ENCODE results near the gene GPR27.

The GPR27 gene

DNA sequence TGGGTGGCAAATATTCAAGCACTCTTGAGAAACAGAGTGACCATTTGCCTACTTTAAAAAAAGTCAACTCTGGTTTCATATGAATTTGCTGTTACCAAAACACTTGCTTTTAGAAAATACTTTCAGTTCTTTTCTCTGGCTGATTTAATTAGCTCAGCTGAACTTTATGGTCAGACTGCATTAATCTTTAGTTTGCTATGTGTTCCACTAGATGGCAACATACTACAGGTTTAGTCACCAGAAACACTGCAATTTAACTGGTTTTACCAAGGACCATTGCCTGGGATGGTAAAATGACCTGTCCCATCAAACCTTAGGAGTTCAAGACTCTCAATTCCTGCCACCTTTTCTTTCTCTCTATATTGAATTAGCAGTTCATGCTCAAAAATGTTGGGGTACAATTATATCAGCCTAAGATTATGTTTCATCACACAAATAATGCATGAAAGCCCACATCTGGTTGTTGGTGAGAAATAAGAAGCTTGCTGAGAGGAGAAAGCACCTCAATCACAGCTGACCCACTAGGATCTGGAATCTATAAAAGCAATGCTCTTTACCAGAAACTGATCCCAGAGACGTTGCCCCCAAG lies 42.7 kb upstream of the GPR27 start:
- Histone ChIP-seq H3K4me3 (ENCODE audit: control insufficient read depth in 1 of 7, extremely low read depth in 1 of 7, insufficient read depth in 4 of 7, low read depth in 2 of 7, low read length in 6 of 7) (no peak overlapping the region), H3K27ac (ENCODE audit: insufficient read depth in 1 of 2, low read depth in 1 of 2, low read length in 2 of 2, poor library complexity in 1 of 2, severe bottlenecking in 2 of 2) (no peak overlapping the region), H3K27me3 (replicated peaks in 2 of 5; ENCODE audit: control insufficient read depth in 4 of 5, insufficient read depth in 5 of 5, low read length in 4 of 5) (no peaks in the 10 kb centered on the region), H3K4me1 (ENCODE audit: control extremely low read depth in 1 of 4, control insufficient read depth in 4 of 4, insufficient read depth in 4 of 4, low read length in 3 of 4) (peaks cover 3 to 18% (median 13%) of the 10 kb centered on the region in 4 experiments), H3K36me3 (ENCODE audit: control insufficient read depth in 4 of 4, insufficient read depth in 4 of 4, low read length in 3 of 4) (peaks cover 0 to 26% (median 1%) of the 10 kb centered on the region in 4 experiments), H3K9me3 (ENCODE audit: control extremely low read depth in 1 of 5, control insufficient read depth in 4 of 5, insufficient read depth in 2 of 5, low read depth in 1 of 5, low read length in 4 of 5) (no peaks in the 10 kb centered on the region)
- ChIA-PET CTCF (interaction anchor here (0.6 to 5.4 kb wide), 14 partner anchors 8 to 1111 kb away, joined by 3 to 59 read pairs (median 5); no protein-coding TSS in a partner anchor), POLR2A (no interaction called here)
- WGBS (ENCODE audit: insufficient coverage), result 17% methylated on average over 1 of the region's 1 CpG
- peak; percentile 63 to 78 (median 76) for DNase-seq

DNA sequence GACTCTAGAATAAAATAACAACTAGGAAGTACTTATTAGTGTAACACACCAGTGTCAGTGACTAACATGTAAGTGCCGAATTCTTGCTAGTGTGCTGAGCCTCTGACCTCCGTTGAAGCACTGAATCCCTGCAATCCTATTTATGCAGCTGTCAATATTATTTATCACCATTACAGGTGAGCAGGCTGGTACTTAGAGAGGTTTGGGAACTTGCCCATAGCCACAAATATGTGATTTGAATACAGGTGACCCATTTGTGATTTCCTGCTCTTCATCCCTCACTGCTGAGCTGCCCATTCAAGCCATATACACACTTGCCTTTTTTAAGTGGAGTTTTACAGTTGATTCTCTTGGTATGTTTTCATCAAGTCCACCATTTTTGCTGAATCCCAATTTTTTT lies 40.6 kb upstream of the GPR27 start:
- peaks cover 3 to 22% (median 14%) of the 10 kb centered on the region in 4 experiments for H3K4me1 ChIP-seq (ENCODE audit: control extremely low read depth in 1 of 4, control insufficient read depth in 4 of 4, insufficient read depth in 4 of 4, low read length in 3 of 4)
- DNase-seq, result no peak
- no peaks in the 10 kb centered on the region for H3K9me3 ChIP-seq (ENCODE audit: control extremely low read depth in 1 of 5, control insufficient read depth in 4 of 5, insufficient read depth in 2 of 5, low read depth in 1 of 5, low read length in 4 of 5)
- no CpG with 5 or more reads among the region's 2 CpGs for WGBS (ENCODE audit: insufficient coverage)
- ChIA-PET CTCF (interaction anchor here (0.8 to 5.4 kb wide), 5 partner anchors 9 to 162 kb away, joined by 3 to 59 read pairs (median 4); no protein-coding TSS in a partner anchor), POLR2A (no interaction called here)
- peaks cover 0 to 19% (median 1%) of the 10 kb centered on the region in 4 experiments for H3K36me3 ChIP-seq (ENCODE audit: control insufficient read depth in 4 of 4, insufficient read depth in 4 of 4, low read length in 3 of 4)
- H3K27me3 ChIP-seq (replicated peaks in 2 of 5; ENCODE audit: control insufficient read depth in 4 of 5, insufficient read depth in 5 of 5, low read length in 4 of 5), result no peaks in the 10 kb centered on the region
- no peak overlapping the region for H3K4me3 ChIP-seq (ENCODE audit: control insufficient read depth in 1 of 7, extremely low read depth in 1 of 7, insufficient read depth in 4 of 7, low read depth in 2 of 7, low read length in 6 of 7)
- H3K27ac ChIP-seq (ENCODE audit: insufficient read depth in 1 of 2, low read depth in 1 of 2, low read length in 2 of 2, poor library complexity in 1 of 2, severe bottlenecking in 2 of 2), result no peak overlapping the region

DNA sequence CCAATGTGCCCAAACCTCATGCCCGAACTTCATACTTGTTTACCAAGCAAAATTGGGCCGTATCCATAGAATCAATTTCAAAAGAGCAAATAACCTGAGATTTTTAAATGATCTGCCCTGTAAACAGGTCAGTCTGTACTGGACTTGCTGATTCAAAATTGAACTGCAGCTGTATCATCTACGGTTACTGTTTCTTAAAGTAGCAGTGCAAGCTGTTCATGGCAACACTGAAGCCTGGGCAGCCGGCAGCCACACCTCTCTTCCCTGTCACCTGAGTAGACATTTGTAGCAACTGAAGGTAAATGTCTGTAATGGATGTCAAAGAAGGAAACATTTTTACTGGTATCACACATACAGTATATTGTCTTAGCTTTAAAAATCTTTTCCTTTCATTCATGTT lies 39.1 kb upstream of the GPR27 start:
- H3K4me1 ChIP-seq (ENCODE audit: control extremely low read depth in 1 of 4, control insufficient read depth in 4 of 4, insufficient read depth in 4 of 4, low read length in 3 of 4), result peaks cover 0 to 25% (median 13%) of the 10 kb centered on the region in 4 experiments
- WGBS (ENCODE audit: insufficient coverage), result 100% methylated on average over 3 of the region's 4 CpGs
- peaks cover 0 to 7% (median 1%) of the 10 kb centered on the region in 4 experiments for H3K36me3 ChIP-seq (ENCODE audit: control insufficient read depth in 4 of 4, insufficient read depth in 4 of 4, low read length in 3 of 4)
- ChIA-PET POLR2A (no interaction called here), CTCF (interaction anchor here (1.1 to 2.8 kb wide), 2 partner anchors 15 to 145 kb away, joined by 3 to 10 read pairs; no protein-coding TSS in a partner anchor)
- DNase-seq, result no peak
- no peaks in the 10 kb centered on the region for H3K9me3 ChIP-seq (ENCODE audit: control extremely low read depth in 1 of 5, control insufficient read depth in 4 of 5, insufficient read depth in 2 of 5, low read depth in 1 of 5, low read length in 4 of 5)
- no peak overlapping the region for H3K4me3 ChIP-seq (ENCODE audit: control insufficient read depth in 1 of 7, extremely low read depth in 1 of 7, insufficient read depth in 4 of 7, low read depth in 2 of 7, low read length in 6 of 7)
- no peak overlapping the region for H3K27ac ChIP-seq (ENCODE audit: insufficient read depth in 1 of 2, low read depth in 1 of 2, low read length in 2 of 2, poor library complexity in 1 of 2, severe bottlenecking in 2 of 2)
- no peaks in the 10 kb centered on the region for H3K27me3 ChIP-seq (replicated peaks in 2 of 5; ENCODE audit: control insufficient read depth in 4 of 5, insufficient read depth in 5 of 5, low read length in 4 of 5)

DNA sequence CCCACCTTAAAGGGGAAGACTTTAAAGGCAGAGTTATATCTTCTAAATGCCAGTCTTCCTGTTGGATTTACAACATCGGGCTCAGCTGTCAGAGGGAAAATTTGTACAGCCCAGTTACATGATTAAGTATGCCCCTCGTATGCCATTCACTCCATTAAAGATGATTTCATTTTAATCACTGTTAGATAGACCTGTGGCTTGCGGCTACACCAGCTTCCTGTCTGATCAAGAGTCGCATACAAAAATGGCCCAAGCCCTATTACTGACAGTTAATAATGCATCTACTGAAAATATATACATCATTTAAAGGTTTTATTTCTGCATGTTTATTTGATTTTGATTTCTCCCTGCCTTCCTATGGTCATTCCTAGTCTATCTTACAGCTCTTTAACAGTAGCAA lies 35.6 kb upstream of the GPR27 start:
- Histone ChIP-seq H3K4me3 (ENCODE audit: control insufficient read depth in 1 of 7, extremely low read depth in 1 of 7, insufficient read depth in 4 of 7, low read depth in 2 of 7, low read length in 6 of 7) (no peak overlapping the region), H3K9me3 (ENCODE audit: control extremely low read depth in 1 of 5, control insufficient read depth in 4 of 5, insufficient read depth in 2 of 5, low read depth in 1 of 5, low read length in 4 of 5) (no peaks in the 10 kb centered on the region), H3K27me3 (replicated peaks in 2 of 5; ENCODE audit: control insufficient read depth in 4 of 5, insufficient read depth in 5 of 5, low read length in 4 of 5) (no peaks in the 10 kb centered on the region), H3K36me3 (ENCODE audit: control insufficient read depth in 4 of 4, insufficient read depth in 4 of 4, low read length in 3 of 4) (peaks cover 0 to 2% (median 0%) of the 10 kb centered on the region in 4 experiments), H3K4me1 (ENCODE audit: control extremely low read depth in 1 of 4, control insufficient read depth in 4 of 4, insufficient read depth in 4 of 4, low read length in 3 of 4) (peaks cover 0 to 39% (median 13%) of the 10 kb centered on the region in 4 experiments), H3K27ac (ENCODE audit: insufficient read depth in 1 of 2, low read depth in 1 of 2, low read length in 2 of 2, poor library complexity in 1 of 2, severe bottlenecking in 2 of 2) (no peak overlapping the region)
- peak in 2 of 3 donors; percentile 72 to 77 for DNase-seq
- CTCF ChIA-PET, result interaction anchor here (0.8 to 5.1 kb wide), 2 partner anchors 11 to 141 kb away, joined by 3 to 22 read pairs; no protein-coding TSS in a partner anchor
- POLR2A ChIA-PET, result no interaction called here
- 0% methylated on average over 2 of the region's 4 CpGs for WGBS (ENCODE audit: insufficient coverage)

DNA sequence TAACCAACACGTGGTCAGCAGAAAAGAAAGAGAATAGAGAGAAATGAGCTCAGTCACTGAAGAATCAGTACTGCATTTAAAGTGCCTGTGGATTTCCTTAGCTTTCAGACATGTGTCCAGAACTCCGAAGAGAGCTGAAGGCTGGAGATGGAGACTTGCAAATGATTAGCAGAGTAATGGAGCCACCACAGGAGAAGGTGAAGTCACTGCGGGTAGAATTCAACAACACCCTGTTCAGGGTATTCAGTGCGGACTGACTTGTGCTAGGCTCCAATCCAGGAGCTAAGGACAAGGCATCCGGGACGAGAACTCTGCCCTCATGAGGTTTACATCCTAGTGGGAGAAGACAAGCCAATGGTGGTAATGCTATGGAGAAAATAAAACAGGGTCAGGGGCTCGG lies 32.7 kb upstream of the GPR27 start:
- no peak for DNase-seq
- ChIA-PET POLR2A (interaction anchor here (0.6 kb wide), 1 partner anchor 30 kb away, joined by 3 read pairs; no protein-coding TSS in a partner anchor), CTCF (interaction anchor here (1.0 to 5.1 kb wide), 7 partner anchors 8 to 1102 kb away, joined by 3 to 22 read pairs (median 4); no protein-coding TSS in a partner anchor)
- WGBS (ENCODE audit: insufficient coverage), result 97% methylated on average over 6 of the region's 7 CpGs
- Histone ChIP-seq H3K27me3 (replicated peaks in 2 of 5; ENCODE audit: control insufficient read depth in 4 of 5, insufficient read depth in 5 of 5, low read length in 4 of 5) (peaks cover 0 to 3% (median 0%) of the 10 kb centered on the region in 5 experiments), H3K4me3 (ENCODE audit: control insufficient read depth in 1 of 7, extremely low read depth in 1 of 7, insufficient read depth in 4 of 7, low read depth in 2 of 7, low read length in 6 of 7) (no peak overlapping the region), H3K9me3 (ENCODE audit: control extremely low read depth in 1 of 5, control insufficient read depth in 4 of 5, insufficient read depth in 2 of 5, low read depth in 1 of 5, low read length in 4 of 5) (no peaks in the 10 kb centered on the region), H3K27ac (ENCODE audit: insufficient read depth in 1 of 2, low read depth in 1 of 2, low read length in 2 of 2, poor library complexity in 1 of 2, severe bottlenecking in 2 of 2) (no peak overlapping the region), H3K36me3 (ENCODE audit: control insufficient read depth in 4 of 4, insufficient read depth in 4 of 4, low read length in 3 of 4) (no peaks in the 10 kb centered on the region), H3K4me1 (ENCODE audit: control extremely low read depth in 1 of 4, control insufficient read depth in 4 of 4, insufficient read depth in 4 of 4, low read length in 3 of 4) (peaks cover 9 to 58% (median 26%) of the 10 kb centered on the region in 4 experiments)

DNA sequence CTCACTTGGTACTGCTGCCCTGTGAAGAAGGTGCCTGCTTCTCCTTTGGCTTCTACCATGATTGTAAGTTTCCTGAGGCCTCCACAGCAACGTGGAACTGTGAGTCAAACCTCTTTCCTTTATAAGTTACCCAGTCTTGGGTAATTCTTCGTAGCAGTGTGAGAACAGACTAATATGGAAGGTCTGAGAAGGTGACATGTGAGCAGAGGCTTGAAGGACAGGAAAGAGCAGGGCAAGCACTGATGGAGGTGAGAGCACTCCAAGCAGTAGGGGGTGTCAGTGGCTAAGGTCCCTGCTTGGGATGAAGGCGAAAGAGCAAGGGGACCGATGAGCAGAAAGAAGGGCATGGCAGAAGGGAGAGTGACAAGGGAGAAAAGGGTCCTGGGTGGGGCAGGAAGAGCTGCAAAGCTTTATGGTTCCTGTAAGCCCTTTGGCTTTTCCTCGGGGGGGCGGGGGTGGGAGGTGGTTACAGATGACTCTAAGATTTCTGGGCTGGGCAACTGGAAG lies 32.0 kb upstream of the GPR27 start:
- POLR2A ChIA-PET, result no interaction called here
- H3K27ac ChIP-seq (ENCODE audit: insufficient read depth in 1 of 2, low read depth in 1 of 2, low read length in 2 of 2, poor library complexity in 1 of 2, severe bottlenecking in 2 of 2), result no peak overlapping the region
- peaks cover 0 to 3% (median 0%) of the 10 kb centered on the region in 5 experiments for H3K27me3 ChIP-seq (replicated peaks in 2 of 5; ENCODE audit: control insufficient read depth in 4 of 5, insufficient read depth in 5 of 5, low read length in 4 of 5)
- peak in 2 of 3 donors; percentile 57 to 67 for DNase-seq
- CTCF ChIA-PET, result interaction anchor here (1.2 to 5.1 kb wide), 5 partner anchors 8 to 1101 kb away, joined by 3 to 22 read pairs (median 4); no protein-coding TSS in a partner anchor
- H3K4me1 ChIP-seq (ENCODE audit: control extremely low read depth in 1 of 4, control insufficient read depth in 4 of 4, insufficient read depth in 4 of 4, low read length in 3 of 4), result peaks cover 9 to 65% (median 28%) of the 10 kb centered on the region in 4 experiments
- H3K36me3 ChIP-seq (ENCODE audit: control insufficient read depth in 4 of 4, insufficient read depth in 4 of 4, low read length in 3 of 4), result no peaks in the 10 kb centered on the region
- WGBS (ENCODE audit: insufficient coverage), result 16% methylated on average over 3 of the region's 6 CpGs
- no peaks in the 10 kb centered on the region for H3K9me3 ChIP-seq (ENCODE audit: control extremely low read depth in 1 of 5, control insufficient read depth in 4 of 5, insufficient read depth in 2 of 5, low read depth in 1 of 5, low read length in 4 of 5)
- H3K4me3 ChIP-seq (ENCODE audit: control insufficient read depth in 1 of 7, extremely low read depth in 1 of 7, insufficient read depth in 4 of 7, low read depth in 2 of 7, low read length in 6 of 7), result peak overlapping the region in 2 of 7 experiments; percentile 6 to 47

DNA sequence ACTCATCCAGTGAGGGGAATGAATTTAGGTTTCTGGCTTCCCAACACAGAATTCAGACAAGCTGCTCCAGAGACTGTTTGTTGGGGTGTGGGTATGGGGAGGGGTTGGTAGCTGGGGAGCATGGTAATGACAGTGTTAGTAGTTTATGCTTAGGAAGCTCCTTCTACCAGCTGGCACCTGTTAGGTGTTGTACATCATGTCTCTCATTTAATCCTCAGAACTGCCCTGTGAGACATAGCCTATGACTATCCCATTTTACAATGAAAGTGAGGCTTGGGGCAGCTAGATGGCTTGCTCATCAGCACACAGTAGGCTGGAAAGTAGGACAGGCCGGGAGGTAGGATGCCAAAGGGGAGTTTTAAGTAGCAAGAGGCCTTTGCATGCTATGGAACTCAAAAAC lies 31.0 kb upstream of the GPR27 start:
- 100% methylated on average over 1 of the region's 1 CpG for WGBS (ENCODE audit: insufficient coverage)
- H3K27ac ChIP-seq (ENCODE audit: insufficient read depth in 1 of 2, low read depth in 1 of 2, low read length in 2 of 2, poor library complexity in 1 of 2, severe bottlenecking in 2 of 2), result no peak overlapping the region
- peaks cover 0 to 3% (median 0%) of the 10 kb centered on the region in 5 experiments for H3K27me3 ChIP-seq (replicated peaks in 2 of 5; ENCODE audit: control insufficient read depth in 4 of 5, insufficient read depth in 5 of 5, low read length in 4 of 5)
- H3K9me3 ChIP-seq (ENCODE audit: control extremely low read depth in 1 of 5, control insufficient read depth in 4 of 5, insufficient read depth in 2 of 5, low read depth in 1 of 5, low read length in 4 of 5), result no peaks in the 10 kb centered on the region
- DNase-seq, result no peak
- POLR2A ChIA-PET, result no interaction called here
- H3K4me3 ChIP-seq (ENCODE audit: control insufficient read depth in 1 of 7, extremely low read depth in 1 of 7, insufficient read depth in 4 of 7, low read depth in 2 of 7, low read length in 6 of 7), result peak overlapping the region in 2 of 7 experiments; percentile 35 to 88
- no peaks in the 10 kb centered on the region for H3K36me3 ChIP-seq (ENCODE audit: control insufficient read depth in 4 of 4, insufficient read depth in 4 of 4, low read length in 3 of 4)
- CTCF ChIA-PET, result interaction anchor here (0.9 to 9.1 kb wide), 5 partner anchors 9 to 136 kb away, joined by 3 to 97 read pairs (median 4); no protein-coding TSS in a partner anchor
- peaks cover 9 to 65% (median 28%) of the 10 kb centered on the region in 4 experiments for H3K4me1 ChIP-seq (ENCODE audit: control extremely low read depth in 1 of 4, control insufficient read depth in 4 of 4, insufficient read depth in 4 of 4, low read length in 3 of 4)
